NK-92 (cell line): Measurements from ENCODE around the gene GFRA4.

Experiments used
- DNase-seq: peaks from one replicate; lab custom pipeline; 2025; ENCODE audit not compliant: unreplicated experiment; lab: John Stamatoyannopoulos, UW

GFRA4 gene

GRCh38 chr20:3655131-3655405 is 8.1 kb downstream of the GFRA4 start:
- DNase-seq = no peak

DNA sequence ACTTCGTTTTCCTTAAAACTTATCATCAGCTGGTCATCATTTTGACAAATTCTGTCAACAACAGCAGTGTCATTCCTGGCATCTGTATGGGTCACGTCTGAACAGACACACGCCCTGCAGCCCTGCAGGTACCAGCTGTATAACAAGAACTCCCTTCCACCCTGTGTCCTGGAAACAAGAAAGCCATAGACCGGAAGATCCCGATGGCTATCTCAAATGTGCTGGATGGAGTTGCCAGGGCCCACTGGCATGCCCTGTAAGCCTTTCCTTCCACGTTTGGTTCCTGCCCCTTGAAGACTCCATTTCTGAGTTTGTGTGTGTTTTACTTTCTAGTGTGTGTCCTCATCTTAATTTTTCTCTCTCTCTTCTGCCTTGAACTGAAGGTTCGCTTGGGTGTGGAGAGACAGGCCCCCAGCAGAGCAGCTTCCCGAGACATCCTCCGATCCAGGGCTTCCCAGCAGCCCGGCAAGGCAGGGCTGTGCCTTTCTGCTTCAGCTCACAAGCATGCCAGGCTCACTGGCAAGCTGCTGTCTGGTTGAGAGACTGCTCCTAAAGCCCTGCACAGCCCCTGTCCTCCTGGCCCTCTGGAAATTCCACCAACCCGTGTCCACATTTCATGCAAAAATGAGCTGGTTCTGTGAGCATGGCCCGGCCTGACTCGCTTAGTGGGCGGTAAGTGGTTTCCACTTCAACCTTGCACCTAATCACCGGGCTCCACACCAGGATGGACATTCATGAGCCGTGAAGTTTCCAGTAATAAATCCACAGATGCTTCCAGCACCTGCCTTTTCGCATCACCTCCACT is 8.7 kb downstream of the GFRA4 start:
- no peak for DNase-seq

DNA sequence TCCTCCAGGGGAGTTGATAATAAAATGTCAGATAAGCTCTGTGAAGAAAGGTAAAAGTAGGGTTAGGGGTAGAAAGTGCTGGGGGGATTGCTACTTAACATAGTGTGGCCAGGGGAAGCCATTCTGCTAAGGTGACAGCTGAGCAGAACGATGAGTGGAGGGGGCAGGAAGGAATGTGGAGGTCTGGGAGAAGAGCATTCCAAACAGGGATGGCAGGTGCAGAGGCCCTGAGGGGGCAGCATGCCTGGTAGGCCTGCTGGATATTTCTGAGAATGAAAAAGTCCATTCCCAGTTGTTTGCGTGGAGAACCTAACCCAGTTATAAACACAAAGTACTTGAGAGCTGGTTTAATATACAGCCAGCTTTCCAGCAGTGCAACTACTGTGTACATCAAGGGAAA is 9.3 kb downstream of the GFRA4 start:
- DNase-seq = no peak

- DNase-seq = no peak
These were observed 10.3 kb downstream of the GFRA4 start for GRCh38 chr20:3652676-3653596.

- DNase-seq = no peak
These were observed 11.0 kb downstream of the GFRA4 start for GRCh38 chr20:3652221-3652620.

GRCh38 chr20:3651204-3651962 is 11.8 kb downstream of the GFRA4 start:
- no peak for DNase-seq

GRCh38 chr20:3648951-3649350 is 14.2 kb downstream of the GFRA4 start:
- no peak for DNase-seq

GRCh38 chr20:3647473-3647872 is 15.7 kb downstream of the GFRA4 start:
- no peak for DNase-seq

DNA sequence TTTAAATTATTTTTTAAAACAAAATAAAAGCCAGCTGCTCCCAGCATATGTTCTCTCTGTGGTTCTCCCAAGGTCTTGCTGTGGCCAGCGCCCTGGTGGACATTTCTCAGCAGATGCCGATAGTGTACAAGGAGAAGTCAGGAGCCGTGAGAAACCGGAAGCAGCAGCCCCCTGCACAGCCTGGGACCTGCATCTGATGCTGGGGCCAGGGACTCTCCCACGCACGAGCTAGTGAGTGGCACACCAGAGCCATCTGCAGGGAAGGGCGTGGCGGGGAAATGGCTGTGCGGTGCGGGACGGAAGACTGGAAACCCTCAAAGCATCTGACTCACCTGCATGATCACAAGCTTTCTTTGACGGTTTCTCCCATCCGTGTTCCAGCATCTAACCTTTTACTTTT is 16.5 kb downstream of the GFRA4 start:
- DNase-seq = no peak

DNA sequence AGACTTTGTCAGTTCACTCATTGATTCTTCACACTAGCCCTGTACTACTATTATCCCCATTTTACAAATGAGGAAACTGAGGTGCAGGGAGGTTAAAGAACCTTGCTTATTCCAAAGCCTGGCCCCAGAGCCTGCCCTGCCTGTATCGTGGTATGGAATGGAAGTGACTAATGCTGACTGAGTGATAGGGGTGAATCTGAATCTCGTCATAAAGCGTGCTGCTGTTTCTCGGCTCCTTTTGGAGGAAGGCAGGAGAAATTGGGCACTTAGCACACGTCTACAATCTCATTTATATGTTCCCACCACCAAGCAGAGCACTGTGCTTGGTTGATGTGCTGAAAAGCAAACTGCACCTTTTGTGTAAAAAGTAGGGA is 17.1 kb downstream of the GFRA4 start:
- DNase-seq = no peak

GRCh38 chr20:3645309-3646066 is 17.7 kb downstream of the GFRA4 start:
- no peak for DNase-seq

DNA sequence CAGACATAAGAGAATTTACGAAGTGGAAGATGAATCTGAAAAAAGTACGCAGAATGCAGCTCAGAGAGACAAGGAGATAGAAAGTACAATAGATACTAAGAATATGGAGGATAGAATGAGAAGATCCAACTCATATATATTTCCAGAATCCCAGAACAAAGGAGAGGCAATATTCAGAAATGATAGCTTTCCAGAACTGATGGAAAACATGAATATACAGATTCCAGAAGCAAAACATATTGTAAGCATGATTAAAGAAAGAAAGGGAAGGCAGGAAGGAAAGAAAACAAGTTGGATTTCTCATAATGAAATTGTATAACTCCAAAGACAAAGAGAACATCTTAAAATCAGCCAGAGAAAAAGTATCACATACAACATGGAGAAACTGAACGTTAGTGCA is 22.9 kb downstream of the GFRA4 start:
- no peak for DNase-seq

DNA sequence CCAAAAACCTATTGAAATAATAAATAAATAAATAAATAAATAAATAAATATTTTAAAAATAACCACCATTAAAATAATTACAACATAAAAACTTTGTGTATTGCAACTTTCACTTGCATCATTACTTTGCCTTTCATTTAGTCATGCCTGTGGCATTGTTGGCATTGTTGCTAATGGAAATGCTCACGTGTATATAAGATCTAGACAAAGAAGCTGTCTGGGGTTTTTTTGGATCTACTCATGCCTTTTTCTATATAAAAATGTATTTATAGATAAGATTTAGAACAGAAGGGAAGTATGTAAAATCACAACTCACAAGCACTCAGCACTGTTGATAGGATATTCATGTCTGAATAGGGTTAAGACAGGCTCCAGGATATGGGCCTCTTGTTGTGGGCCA is 27.9 kb downstream of the GFRA4 start:
- no peak for DNase-seq

DNA sequence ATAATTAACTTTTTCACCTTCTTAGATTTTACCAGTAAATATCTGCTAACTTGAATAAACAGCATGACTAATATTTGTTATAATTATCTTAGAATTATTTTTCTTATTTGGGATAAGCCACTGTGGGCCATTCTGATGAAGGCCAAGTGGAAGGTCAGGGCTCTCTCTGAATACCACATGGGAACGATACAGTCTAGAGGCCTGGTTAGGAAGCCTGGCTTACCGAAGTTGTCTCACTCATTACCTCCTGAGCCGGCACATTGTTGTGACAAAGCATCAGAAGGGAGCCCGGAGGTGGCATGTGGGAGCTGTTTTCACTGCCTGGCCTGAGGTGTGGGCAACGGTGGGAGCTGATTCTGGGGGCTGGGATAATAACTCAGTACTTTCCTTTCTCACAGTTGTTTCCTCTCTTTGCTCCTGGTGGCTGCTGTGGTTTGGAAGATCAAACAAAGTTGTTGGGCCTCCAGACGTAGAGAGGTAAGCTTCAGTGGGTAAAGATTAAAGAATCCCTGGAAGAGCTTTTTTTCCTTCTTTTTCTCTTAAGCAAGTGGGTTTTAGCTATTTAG is 29.2 kb downstream of the GFRA4 start:
- no peak for DNase-seq

DNA sequence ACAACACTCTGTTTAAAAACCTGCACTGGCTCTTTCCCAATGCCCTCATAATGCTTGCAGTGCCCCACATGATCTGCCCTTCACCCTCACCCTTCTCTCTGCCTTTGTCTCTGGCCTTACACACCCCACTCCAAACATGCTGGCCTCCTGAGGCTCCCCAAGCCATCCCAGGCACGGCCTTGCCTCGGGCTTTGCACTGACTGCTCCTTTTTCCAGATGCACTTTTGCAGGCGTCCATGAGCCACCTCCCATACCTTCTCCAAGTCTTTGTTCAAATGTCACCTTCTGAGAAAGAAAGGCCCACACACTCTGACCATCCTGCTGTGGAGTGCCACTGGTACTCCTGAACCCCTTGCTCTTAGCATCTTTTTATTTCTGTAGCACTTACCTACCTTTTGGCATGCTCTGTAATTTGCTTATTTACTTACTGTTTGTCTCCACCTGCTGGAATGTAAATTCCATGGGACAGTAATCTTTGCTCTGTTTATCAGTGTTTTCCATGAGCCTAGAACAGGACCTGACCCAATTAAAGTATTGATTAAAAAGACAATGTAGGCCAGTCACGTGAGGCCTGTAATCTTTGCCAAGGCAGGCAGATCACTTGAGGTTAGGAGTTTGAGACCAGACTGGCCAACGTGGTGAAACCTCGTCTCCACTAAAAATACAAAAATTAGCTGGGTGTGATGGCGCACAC is 30.7 kb downstream of the GFRA4 start:
- DNase-seq = no peak

DNA sequence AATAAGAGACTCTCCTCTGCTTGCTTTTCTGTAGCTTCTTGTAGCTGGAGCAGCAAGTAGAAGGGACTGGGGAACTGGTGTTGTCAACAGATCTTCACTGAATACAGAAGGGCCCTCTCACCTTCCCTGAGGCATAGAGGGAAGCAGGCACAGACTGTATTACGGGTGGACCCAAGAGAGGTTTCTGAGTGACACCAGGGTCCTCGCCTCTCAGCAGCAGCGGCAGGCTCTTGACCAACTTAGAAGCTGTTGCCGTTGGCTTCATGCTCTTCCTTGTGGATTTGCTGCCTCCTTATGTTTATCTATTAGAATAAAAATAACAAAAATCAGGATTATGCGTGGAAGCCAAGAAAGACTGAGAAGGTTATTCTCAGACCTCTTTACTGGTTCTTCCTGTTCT is 31.7 kb downstream of the GFRA4 start:
- DNase-seq = no peak

- DNase-seq = no peak
These were observed 32.8 kb downstream of the GFRA4 start for GRCh38 chr20:3630429-3630828.

GRCh38 chr20:3629893-3630292 is 33.3 kb downstream of the GFRA4 start:
- no peak for DNase-seq

- DNase-seq = no peak
These were observed 34.5 kb downstream of the GFRA4 start for GRCh38 chr20:3628502-3629314.
